G401.6 (cell line): Measurements from ENCODE around the gene SNAP91.

Experiments
- FAIRE-seq: peaks from 2 replicates; lab custom pipeline; 2012; peaks lifted over from hg19 to GRCh38; lab: Jason Lieb, UNC

Gene SNAP91

GRCh38 chr6:83536647-83537589 is 172.0 kb downstream of the SNAP91 start:
- FAIRE-seq, result no peak

GRCh38 chr6:83536034-83536646 is 172.8 kb downstream of the SNAP91 start:
- peak; percentile 64 for FAIRE-seq

GRCh38 chr6:83518816-83519480 is 190.0 kb downstream of the SNAP91 start:
- no peak for FAIRE-seq

- no peak for FAIRE-seq
Measured at GRCh38 chr6:83517500-83517899, 191.4 kb downstream of the SNAP91 start.

- peak; percentile 96 for FAIRE-seq
Measured at GRCh38 chr6:83514866-83515466, 193.9 kb downstream of the SNAP91 start.

GRCh38 chr6:83514466-83514865 is 194.4 kb downstream of the SNAP91 start:
- FAIRE-seq, result no peak

GRCh38 chr6:83511901-83512681 is 196.8 kb downstream of the SNAP91 start, which contains the start of gene PRSS35:
PRSS35 (plus strand) TSS chr6:83512534; CDS start chr6:83523442, 10,908 bp downstream.
- FAIRE-seq, result no peak

- FAIRE-seq, result no peak
Measured at GRCh38 chr6:83511266-83511665, 197.6 kb downstream of the SNAP91 start.

GRCh38 chr6:83510791-83511190 is 198.1 kb downstream of the SNAP91 start:
- FAIRE-seq, result no peak

- FAIRE-seq, result no peak
Measured at GRCh38 chr6:83509441-83509840, 199.5 kb downstream of the SNAP91 start.

- no peak for FAIRE-seq
Measured at GRCh38 chr6:83505356-83505755, 203.5 kb downstream of the SNAP91 start.
